ENCODE measurements around the gene SFTPD. TPM values are rescaled to one million over a fixed set of nuclear protein-coding genes. Genes with fewer than 3 reads are reported as not detected.
"Not testable (repeated sequence)": the region's sequence is repeated elsewhere in the genome, so short reads cannot be mapped to it uniquely, and the experiment has no call there.

The SFTPD gene
- total and polyA plus RNA-seq, 8 donors = 1.5 to 5.9 (median 2.1) TPM

DNA sequence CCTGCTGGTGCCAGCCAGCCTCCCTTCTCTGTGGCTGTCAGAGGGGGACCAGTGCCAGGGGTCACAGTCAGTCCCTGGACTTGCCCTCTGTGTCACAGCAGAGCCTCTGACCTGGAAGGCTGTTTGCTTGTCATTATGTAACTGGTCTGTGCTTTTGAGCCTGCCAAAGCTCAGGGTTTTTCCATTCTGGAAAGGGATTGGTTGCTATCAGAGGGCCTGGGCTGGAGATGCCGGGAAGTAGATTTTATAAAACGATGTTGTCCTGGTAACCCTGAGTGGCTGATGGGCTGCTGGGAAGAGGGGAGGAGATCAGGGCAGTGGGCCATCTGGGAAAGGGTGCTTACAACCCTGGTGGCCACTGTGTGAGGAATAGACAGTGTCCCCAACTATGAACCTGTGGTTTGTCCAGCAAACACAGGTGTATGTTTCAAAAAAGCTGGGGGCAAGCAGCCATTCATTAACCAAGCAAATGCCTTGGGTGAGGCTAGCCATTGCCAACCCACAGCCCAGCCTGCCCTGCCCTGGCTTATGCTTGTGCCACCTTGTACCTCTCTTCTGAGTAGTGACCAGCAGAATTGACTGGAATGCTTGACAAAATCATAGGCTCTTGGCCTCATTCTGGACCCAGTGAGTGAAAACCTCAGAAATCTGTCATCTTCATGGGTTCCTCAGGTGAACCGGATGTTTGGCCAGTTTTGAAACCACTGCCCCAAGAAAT is 21.6 kb downstream of the SFTPD start:
- ATAC-seq = peak; percentile 40 to 82 (median 72)
- no peaks in the 10 kb centered on the region for H3K27me3 ChIP-seq
- no peaks in the 10 kb centered on the region for H3K9me3 ChIP-seq
- DNase-seq = peak in 3 of 6 donors; percentile 28 to 60 (median 48)
- H3K36me3 ChIP-seq = no peaks in the 10 kb centered on the region
- intact Hi-C loops (cut with DNase I) = loop anchor here in 1 of 3 donors (10.0 kb wide), 1 partner anchor 372 kb away; no protein-coding TSS in a partner anchor
- TF ChIP-seq, protein P1, sequence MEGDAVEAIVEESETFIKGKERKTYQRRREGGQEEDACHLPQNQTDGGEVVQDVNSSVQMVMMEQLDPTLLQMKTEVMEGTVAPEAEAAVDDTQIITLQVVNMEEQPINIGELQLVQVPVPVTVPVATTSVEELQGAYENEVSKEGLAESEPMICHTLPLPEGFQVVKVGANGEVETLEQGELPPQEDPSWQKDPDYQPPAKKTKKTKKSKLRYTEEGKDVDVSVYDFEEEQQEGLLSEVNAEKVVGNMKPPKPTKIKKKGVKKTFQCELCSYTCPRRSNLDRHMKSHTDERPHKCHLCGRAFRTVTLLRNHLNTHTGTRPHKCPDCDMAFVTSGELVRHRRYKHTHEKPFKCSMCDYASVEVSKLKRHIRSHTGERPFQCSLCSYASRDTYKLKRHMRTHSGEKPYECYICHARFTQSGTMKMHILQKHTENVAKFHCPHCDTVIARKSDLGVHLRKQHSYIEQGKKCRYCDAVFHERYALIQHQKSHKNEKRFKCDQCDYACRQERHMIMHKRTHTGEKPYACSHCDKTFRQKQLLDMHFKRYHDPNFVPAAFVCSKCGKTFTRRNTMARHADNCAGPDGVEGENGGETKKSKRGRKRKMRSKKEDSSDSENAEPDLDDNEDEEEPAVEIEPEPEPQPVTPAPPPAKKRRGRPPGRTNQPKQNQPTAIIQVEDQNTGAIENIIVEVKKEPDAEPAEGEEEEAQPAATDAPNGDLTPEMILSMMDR (IDR thresholded peaks at IDR 0.05) = no peak
- WGBS, 2 donors = 37 to 48% methylated on average over 3 of the region's 3 CpGs
- H3K27ac ChIP-seq = peak overlapping the region in 2 of 4 donors; percentile 7 to 50
- no peaks in the 10 kb centered on the region for H3K4me1 ChIP-seq
- no peak for FAIRE-seq
- H3K4me3 ChIP-seq = no peak overlapping the region

DNA sequence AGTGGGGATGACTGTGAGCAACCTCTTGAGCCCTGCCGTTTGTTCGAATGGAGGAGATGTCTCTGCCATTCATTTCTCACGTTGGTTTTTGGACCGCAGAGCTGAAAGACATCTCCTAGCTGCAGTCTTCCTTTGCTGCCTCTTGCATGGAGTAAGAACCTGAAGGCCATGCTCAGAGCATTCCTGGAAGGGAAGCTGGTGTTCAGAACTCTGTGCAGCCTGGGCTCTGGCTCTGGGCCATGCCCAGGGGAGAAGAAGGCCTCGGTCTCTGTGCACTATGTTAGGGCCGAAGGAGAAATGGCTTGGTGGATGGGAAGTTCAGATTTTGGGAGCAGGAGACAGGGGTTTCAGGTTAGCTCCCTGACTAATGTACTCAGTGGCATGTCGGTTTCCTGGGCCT is 22.9 kb downstream of the SFTPD start:
- intact Hi-C loops (cut with DNase I) = loop anchor here in 1 of 3 donors (10.0 kb wide), 1 partner anchor 371 kb away; no protein-coding TSS in a partner anchor
- ATAC-seq (no peak), FAIRE-seq (no peak), DNase-seq (no peak)
- H3K36me3 ChIP-seq = no peaks in the 10 kb centered on the region
- TF ChIP-seq, protein P1 (IDR thresholded peaks at IDR 0.05) = no peak
- WGBS, 2 donors = 79 to 88% methylated on average over 7 of the region's 7 CpGs
- H3K9me3 ChIP-seq = no peaks in the 10 kb centered on the region
- H3K4me1 ChIP-seq = no peaks in the 10 kb centered on the region
- H3K27ac ChIP-seq = no peak overlapping the region
- H3K4me3 ChIP-seq = no peak overlapping the region
- no peaks in the 10 kb centered on the region for H3K27me3 ChIP-seq

DNA sequence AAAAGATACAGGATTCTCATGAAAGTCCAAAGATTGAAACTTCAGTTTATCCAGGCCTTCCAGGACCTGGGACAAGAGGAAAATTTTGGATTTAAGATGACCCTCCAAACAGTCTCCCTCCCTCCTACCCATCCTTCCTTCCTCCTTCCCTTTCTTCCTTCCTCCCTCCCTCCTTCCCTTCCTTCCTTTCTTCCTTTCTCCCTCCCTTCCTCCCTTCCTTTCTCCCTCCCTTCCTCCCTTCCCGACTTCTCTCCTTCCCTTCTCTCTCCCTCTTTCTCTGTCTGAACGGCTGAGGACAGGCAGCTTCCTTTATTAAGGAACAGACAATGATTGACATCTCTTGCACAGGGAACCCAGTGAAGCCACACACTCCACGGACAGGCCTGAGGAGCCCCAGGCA is 23.3 kb downstream of the SFTPD start:
- no peak for DNase-seq
- H3K4me1 ChIP-seq = no peaks in the 10 kb centered on the region
- intact Hi-C loops (cut with DNase I) = loop anchor here in 1 of 3 donors (10.0 kb wide), 1 partner anchor 371 kb away; no protein-coding TSS in a partner anchor
- no peak for ATAC-seq
- H3K27me3 ChIP-seq = no peaks in the 10 kb centered on the region
- no peaks in the 10 kb centered on the region for H3K9me3 ChIP-seq
- H3K4me3 ChIP-seq = no peak overlapping the region
- no peaks in the 10 kb centered on the region for H3K36me3 ChIP-seq
- FAIRE-seq = no peak
- no peak overlapping the region for H3K27ac ChIP-seq
- 68 to 72% methylated on average over 3 of the region's 3 CpGs for WGBS, 2 donors
- TF ChIP-seq, protein P1 (IDR thresholded peaks at IDR 0.05) = no peak

- Histone ChIP-seq H3K4me1 (no peaks in the 10 kb centered on the region), H3K27me3 (no peaks in the 10 kb centered on the region), H3K27ac (no peak overlapping the region), H3K4me3 (no peak overlapping the region), H3K9me3 (no peaks in the 10 kb centered on the region), H3K36me3 (no peaks in the 10 kb centered on the region)
- DNase-seq = no peak
- TF ChIP-seq, protein P1 (IDR thresholded peaks at IDR 0.05) = no peak
- FAIRE-seq = no peak
- ATAC-seq = no peak
- intact Hi-C loops (cut with DNase I) = loop anchor here in 1 of 3 donors (10.0 kb wide), 1 partner anchor 369 kb away; no protein-coding TSS in a partner anchor
- 93 to 96% methylated on average over 8 of the region's 8 CpGs for WGBS, 2 donors
Observed at GRCh38 chr10:79923669-79924068, 25.2 kb downstream of the SFTPD start.

GRCh38 chr10:79923145-79923544 is 25.8 kb downstream of the SFTPD start:
- no peaks in the 10 kb centered on the region for H3K27me3 ChIP-seq
- no peaks in the 10 kb centered on the region for H3K36me3 ChIP-seq
- H3K9me3 ChIP-seq = no peaks in the 10 kb centered on the region
- no peak overlapping the region for H3K4me3 ChIP-seq
- TF ChIP-seq, protein P1 (IDR thresholded peaks at IDR 0.05) = no peak
- 81 to 99% methylated on average over 3 of the region's 3 CpGs for WGBS, 2 donors
- no peak overlapping the region for H3K27ac ChIP-seq
- intact Hi-C loops (cut with DNase I) = loop anchor here in 1 of 3 donors (10.0 kb wide), 1 partner anchor 368 kb away; no protein-coding TSS in a partner anchor
- DNase-seq (no peak), ATAC-seq (no peak), FAIRE-seq (no peak)
- H3K4me1 ChIP-seq = no peaks in the 10 kb centered on the region

DNA sequence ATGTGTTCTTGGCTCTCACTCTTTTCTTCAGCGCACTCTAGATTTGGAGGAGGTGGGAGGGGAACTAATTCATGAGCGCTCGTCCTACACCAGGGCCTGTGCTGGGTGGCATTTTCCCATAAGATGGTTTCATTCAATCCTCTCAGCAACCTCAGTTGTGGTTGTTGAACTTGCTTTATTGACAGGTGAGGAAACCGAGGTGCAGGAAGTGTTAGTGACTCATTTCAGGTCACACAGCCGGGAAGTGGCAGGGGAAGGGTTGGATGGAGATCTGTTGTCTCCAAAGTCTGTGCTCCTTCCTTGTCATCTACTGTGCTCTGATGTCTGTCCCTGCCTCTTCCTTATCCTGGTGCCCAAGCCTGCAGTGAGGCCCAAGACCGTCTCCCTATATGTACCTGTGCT is 26.9 kb downstream of the SFTPD start:
- intact Hi-C loops (cut with DNase I) = loop anchor here in 1 of 3 donors (10.0 kb wide), 1 partner anchor 367 kb away; no protein-coding TSS in a partner anchor
- H3K36me3 ChIP-seq, H3K9me3 ChIP-seq, H3K4me1 ChIP-seq, ATAC-seq, DNase-seq, FAIRE-seq, H3K27me3 ChIP-seq, H3K4me3 ChIP-seq, H3K27ac ChIP-seq: not testable (repeated sequence)
- 90% methylated on average over 6 of the region's 6 CpGs for WGBS, 2 donors

GRCh38 chr10:79915838-79916237 is 33.1 kb downstream of the SFTPD start:
- H3K27ac ChIP-seq; H3K36me3 ChIP-seq; H3K4me3 ChIP-seq; DNase-seq; FAIRE-seq; H3K27me3 ChIP-seq; intact Hi-C loops (cut with DNase I); H3K9me3 ChIP-seq; H3K4me1 ChIP-seq; ATAC-seq: not testable (repeated sequence)
- WGBS, 2 donors = 94 to 96% methylated on average over 2 of the region's 2 CpGs
